RWPE2 (cell line): ENCODE data around the gene EIF5B.

ENCODE experiments used
- ATAC-seq: fragments of 200-7000 bp; cut with Tn5 transposase; 3 replicates; pipeline ENCODE4 v1.9.1; 2021; ENCODE audit warnings: low read depth
- DNase-seq: peaks from one replicate; pipeline ENCODE4 v3.0.0-alpha.2; 2020; ENCODE audit warnings: low spot score
- H3K27ac ChIP-seq: fragments of 450-650 bp; 2 replicates; pipeline ENCODE4 v1.5.1; 2017; ENCODE audit warnings: mild to moderate bottlenecking; ENCODE audit not compliant: poor library complexity, severe bottlenecking
- H3K27me3 ChIP-seq: fragments of 250-450 bp; sonication (Bioruptor Pico); 2 replicates; pipeline ENCODE4 v1.5.1; 2021; ENCODE audit warnings: mild to moderate bottlenecking, moderate library complexity; ENCODE audit not compliant: insufficient read depth, poor library complexity, severe bottlenecking
- H3K36me3 ChIP-seq: fragments of 250-450 bp; sonication (Bioruptor Pico); 2 replicates; pipeline ENCODE4 v1.5.1; 2020; ENCODE audit warnings: low read depth, mild to moderate bottlenecking, moderate library complexity
- H3K4me1 ChIP-seq: fragments of 250-450 bp; sonication (Bioruptor Pico); 2 replicates; pipeline ENCODE4 v1.5.1; 2021; ENCODE audit warnings: mild to moderate bottlenecking, moderate library complexity; ENCODE audit not compliant: insufficient read depth, poor library complexity, severe bottlenecking
- H3K4me3 ChIP-seq: fragments of 250-450 bp; sonication (Bioruptor Pico); 2 replicates; pipeline ENCODE4 v1.5.1; 2021; ENCODE audit warnings: mild to moderate bottlenecking, moderate library complexity; ENCODE audit not compliant: severe bottlenecking
- H3K9me3 ChIP-seq: fragments of 250-450 bp; sonication (Bioruptor Pico); 2 replicates; pipeline ENCODE4 v1.5.1; 2021; ENCODE audit warnings: mild to moderate bottlenecking, moderate library complexity; ENCODE audit not compliant: severe bottlenecking
- TF ChIP-seq, protein P1 (sequence below): fragments of 450-650 bp; IDR thresholded peaks from one replicate; pipeline ENCODE4 v1.5.1; 2017; ENCODE audit warnings: mild to moderate bottlenecking, moderate library complexity; ENCODE audit not compliant: poor library complexity, severe bottlenecking

The EIF5B gene

DNA sequence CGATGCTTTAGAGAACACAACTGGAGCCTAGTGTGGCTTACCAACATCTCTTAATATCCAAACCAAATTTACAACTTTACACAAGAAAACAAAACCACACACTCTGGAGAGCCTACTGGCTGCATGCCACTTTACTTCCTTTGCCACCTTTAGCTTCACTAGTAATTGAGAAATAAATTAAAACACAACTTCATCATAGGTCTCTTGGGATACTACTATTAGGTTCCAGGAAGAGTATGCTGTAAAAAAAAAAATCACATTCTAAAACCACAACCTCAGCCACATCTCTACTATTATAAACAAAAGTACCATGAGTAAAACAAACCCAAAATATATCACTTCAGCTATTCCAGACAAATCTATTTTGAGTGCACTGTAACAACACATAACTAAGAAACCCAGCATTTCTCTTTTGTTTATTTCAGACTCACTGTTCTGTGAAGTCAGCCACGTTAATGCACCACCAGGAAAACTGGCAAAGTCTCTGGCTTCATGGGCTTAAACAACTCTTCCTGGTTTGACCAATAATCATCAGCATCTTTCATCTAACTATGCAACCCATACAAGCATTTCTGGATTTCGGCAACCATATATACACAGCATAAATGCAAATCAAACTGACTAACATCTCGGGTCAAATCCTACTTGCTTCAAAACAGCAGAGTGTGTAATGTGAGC, 93.6 kb downstream of the EIF5B start:
- no peak for ATAC-seq
- TF ChIP-seq, protein P1, sequence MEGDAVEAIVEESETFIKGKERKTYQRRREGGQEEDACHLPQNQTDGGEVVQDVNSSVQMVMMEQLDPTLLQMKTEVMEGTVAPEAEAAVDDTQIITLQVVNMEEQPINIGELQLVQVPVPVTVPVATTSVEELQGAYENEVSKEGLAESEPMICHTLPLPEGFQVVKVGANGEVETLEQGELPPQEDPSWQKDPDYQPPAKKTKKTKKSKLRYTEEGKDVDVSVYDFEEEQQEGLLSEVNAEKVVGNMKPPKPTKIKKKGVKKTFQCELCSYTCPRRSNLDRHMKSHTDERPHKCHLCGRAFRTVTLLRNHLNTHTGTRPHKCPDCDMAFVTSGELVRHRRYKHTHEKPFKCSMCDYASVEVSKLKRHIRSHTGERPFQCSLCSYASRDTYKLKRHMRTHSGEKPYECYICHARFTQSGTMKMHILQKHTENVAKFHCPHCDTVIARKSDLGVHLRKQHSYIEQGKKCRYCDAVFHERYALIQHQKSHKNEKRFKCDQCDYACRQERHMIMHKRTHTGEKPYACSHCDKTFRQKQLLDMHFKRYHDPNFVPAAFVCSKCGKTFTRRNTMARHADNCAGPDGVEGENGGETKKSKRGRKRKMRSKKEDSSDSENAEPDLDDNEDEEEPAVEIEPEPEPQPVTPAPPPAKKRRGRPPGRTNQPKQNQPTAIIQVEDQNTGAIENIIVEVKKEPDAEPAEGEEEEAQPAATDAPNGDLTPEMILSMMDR: no peak
- peaks cover 96% of the 10 kb centered on the region for H3K36me3 ChIP-seq
- no peaks in the 10 kb centered on the region for H3K27me3 ChIP-seq
- no peak overlapping the region for H3K4me3 ChIP-seq
- H3K4me1 ChIP-seq: no peaks in the 10 kb centered on the region
- no peak overlapping the region for H3K27ac ChIP-seq
- no peak for DNase-seq
- H3K9me3 ChIP-seq: no peaks in the 10 kb centered on the region

DNA sequence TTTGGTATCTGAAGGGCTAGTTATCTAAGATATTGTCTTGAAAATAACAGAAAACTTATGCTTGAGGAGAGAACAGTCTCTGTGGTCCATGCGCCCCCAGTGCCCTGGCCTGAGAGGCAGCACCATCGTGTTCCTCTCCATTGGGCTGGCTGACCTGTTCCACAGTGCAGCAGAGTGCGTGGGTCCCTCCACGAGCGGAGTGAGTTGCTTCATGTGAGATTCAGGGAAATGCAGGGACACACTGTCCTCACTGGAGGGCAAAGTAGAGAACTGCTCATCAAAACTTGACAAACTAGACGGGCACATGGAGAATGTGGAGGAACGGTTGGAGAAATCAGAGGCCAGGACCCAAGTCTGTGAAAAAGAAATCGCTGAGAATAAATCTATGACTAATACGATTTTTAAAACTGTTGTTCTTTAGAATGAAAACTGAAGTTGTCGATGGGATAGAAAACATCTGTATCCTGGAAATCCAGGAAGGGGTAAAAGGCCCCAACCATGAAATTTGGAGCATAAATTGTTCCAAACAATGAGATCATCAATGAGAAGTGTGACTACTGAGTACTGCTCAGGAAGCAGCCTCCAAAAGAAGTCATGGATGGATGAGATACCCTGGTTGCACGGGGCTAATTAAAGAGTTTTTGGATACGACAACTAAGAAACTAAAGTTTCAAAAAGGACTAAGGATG, 94.5 kb downstream of the EIF5B start:
- ATAC-seq (no peak), DNase-seq (no peak)
- no peaks in the 10 kb centered on the region for H3K27me3 ChIP-seq
- H3K27ac ChIP-seq: no peak overlapping the region
- H3K9me3 ChIP-seq: no peaks in the 10 kb centered on the region
- no peaks in the 10 kb centered on the region for H3K4me1 ChIP-seq
- no peak overlapping the region for H3K4me3 ChIP-seq
- TF ChIP-seq, protein P1: no peak
- peaks cover 98% of the 10 kb centered on the region for H3K36me3 ChIP-seq

DNA sequence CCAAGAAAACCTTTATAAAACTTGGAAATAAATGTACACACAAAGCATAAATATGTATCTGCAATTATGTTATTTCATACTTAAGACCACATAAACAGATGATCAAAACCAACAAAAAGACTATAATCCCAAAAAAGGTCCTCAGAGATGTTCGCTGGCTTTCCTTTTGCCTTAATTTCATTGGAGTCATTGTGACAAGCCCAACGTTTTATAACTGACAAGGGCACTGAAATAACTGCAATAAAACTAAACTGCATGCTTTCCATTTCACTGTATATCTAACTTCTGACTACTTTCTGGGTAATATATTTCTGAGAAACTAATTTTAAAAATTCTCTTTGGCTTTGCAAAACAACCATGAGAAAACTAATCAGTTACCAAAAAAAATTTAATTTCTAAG, 96.2 kb downstream of the EIF5B start:
- H3K27me3 ChIP-seq: no peaks in the 10 kb centered on the region
- ATAC-seq (no peak), DNase-seq (no peak)
- H3K27ac ChIP-seq: no peak overlapping the region
- no peaks in the 10 kb centered on the region for H3K9me3 ChIP-seq
- peaks cover 95% of the 10 kb centered on the region for H3K36me3 ChIP-seq
- H3K4me3 ChIP-seq: no peak overlapping the region
- TF ChIP-seq, protein P1: no peak
- H3K4me1 ChIP-seq: no peaks in the 10 kb centered on the region

- Histone ChIP-seq H3K27ac (no peak overlapping the region), H3K9me3 (no peaks in the 10 kb centered on the region), H3K4me3 (no peak overlapping the region), H3K27me3 (no peaks in the 10 kb centered on the region), H3K4me1 (no peaks in the 10 kb centered on the region), H3K36me3 (peaks cover 95% of the 10 kb centered on the region)
- TF ChIP-seq, protein P1: no peak
- ATAC-seq: no peak
- DNase-seq: no peak
Observed at GRCh38 chr2:99436874-99437273, 99.7 kb downstream of the EIF5B start.

DNA sequence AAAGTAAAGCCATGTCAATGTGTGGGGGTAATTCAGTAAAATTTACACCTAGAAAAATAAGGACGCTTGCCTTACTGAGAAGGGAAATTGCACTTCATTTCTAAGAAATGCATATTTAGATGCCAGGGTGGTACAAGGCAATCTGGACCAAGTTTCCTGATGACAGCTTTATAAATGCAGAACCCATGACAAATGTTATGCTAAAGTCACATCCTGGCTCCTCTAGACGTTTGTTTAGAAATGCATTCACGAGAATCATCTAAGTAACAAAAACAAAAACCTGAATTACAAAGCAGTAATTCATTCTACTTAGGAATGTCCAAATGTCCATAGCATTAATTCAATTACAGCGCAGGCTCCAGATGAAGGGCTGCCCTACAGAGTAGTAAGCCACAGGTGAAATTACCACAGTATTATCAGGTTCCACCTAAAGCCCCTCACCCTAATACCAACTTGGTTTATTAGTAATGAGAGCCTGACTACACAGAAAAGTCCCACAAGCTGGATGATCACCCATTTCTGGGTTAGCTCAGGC, 102.8 kb downstream of the EIF5B start:
- DNase-seq (no peak), ATAC-seq (no peak)
- Histone ChIP-seq H3K27me3 (no peaks in the 10 kb centered on the region), H3K36me3 (peaks cover 80% of the 10 kb centered on the region), H3K4me1 (peaks cover 5% of the 10 kb centered on the region), H3K4me3 (no peak overlapping the region), H3K27ac (no peak overlapping the region), H3K9me3 (no peaks in the 10 kb centered on the region)
- TF ChIP-seq, protein P1: no peak
